Measurements from ENCODE around the gene LMF2.
A peak's percentile ranks its signal among the peaks of the same experiment; 100 is the strongest.

The LMF2 gene

GRCh38 chr22:50545522-50546325 is 38.2 kb upstream of the LMF2 start, which contains the start of gene KLHDC7B:
Gene KLHDC7B, plus strand, starts transcription at chr22:50545899. Its CDS starts 345 bp downstream, at chr22:50546244.
- no peak for TF ChIP-seq CTCF (IDR thresholded peaks at IDR 0.05; ENCODE audit: low read depth, low read length)
- no peak for TF ChIP-seq EZH2phosphoT487 (IDR thresholded peaks at IDR 0.05; ENCODE audit: low read depth)
- H3K4me3 ChIP-seq (ENCODE audit: low read length), result no peak within 1 kb of the TSS
- peak within 1 kb of the TSS; percentile 65 for H3K4me2 ChIP-seq (ENCODE audit: low read length)
- H3K27ac ChIP-seq (ENCODE audit: low read length), result no peak within 1 kb of the TSS
- H3K79me2 ChIP-seq (ENCODE audit: low read length), result no peaks in the 10 kb centered on the region
- H4K20me1 ChIP-seq (ENCODE audit: insufficient read depth, low read length), result no peaks in the 10 kb centered on the region
- no peaks in the 10 kb centered on the region for H3K27me3 ChIP-seq (ENCODE audit: low read depth, low read length)
- H3K9me3 ChIP-seq (ENCODE audit: insufficient read depth, low read length), result no peaks in the 10 kb centered on the region
- H3K36me3 ChIP-seq (replicated peaks; ENCODE audit: low read depth, low read length), result no peaks in the 10 kb centered on the region
- no peak within 1 kb of the TSS; the same call in 1 of the 2 replicates for H3K9ac ChIP-seq (ENCODE audit: low read length)
- no peak within 1 kb of the TSS for H2AFZ ChIP-seq (ENCODE audit: low read depth, low read length)
- H3K4me1 ChIP-seq (ENCODE audit: low read length), result peaks cover 42% of the 10 kb centered on the region

DNA sequence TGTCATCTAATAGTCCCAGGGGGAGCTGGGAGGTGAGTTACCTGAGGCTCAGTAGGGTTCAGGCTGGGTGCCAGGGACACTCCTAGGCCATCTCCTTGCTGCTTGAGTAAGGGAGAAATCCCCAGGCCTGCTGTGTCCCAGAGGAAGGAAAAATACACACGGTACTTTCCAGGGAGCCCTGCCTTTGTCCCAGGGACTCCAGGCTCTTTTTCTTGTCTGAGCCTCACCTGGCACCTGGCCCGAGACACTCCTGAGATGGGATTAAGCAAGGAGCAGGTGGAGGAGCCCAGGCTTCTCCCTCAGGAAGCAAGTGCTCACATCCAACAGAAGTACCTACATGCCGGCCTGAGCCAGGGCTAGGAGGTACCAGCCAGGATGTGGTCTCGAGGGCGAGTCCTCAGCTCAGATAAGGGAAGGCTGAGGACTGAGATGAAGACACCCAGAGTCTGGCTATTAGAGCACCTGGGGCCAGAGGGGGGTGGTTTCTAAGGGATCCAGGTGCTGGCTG is 37.3 kb upstream of the LMF2 start:
- no peak for TF ChIP-seq CTCF (IDR thresholded peaks at IDR 0.05; ENCODE audit: low read depth, low read length)
- no peak for TF ChIP-seq EZH2phosphoT487 (IDR thresholded peaks at IDR 0.05; ENCODE audit: low read depth)
- H3K27ac ChIP-seq (ENCODE audit: low read length), result peak overlapping the region; percentile 22; the same call in 1 of the 2 replicates
- no peaks in the 10 kb centered on the region for H4K20me1 ChIP-seq (ENCODE audit: insufficient read depth, low read length)
- no peak overlapping the region for H2AFZ ChIP-seq (ENCODE audit: low read depth, low read length)
- H3K4me2 ChIP-seq (ENCODE audit: low read length), result peak overlapping the region; percentile 65
- H3K9me3 ChIP-seq (ENCODE audit: insufficient read depth, low read length), result no peaks in the 10 kb centered on the region
- H3K36me3 ChIP-seq (replicated peaks; ENCODE audit: low read depth, low read length), result no peaks in the 10 kb centered on the region
- H3K4me3 ChIP-seq (ENCODE audit: low read length), result peak overlapping the region; percentile 57
- peak overlapping the region; percentile 50 for H3K9ac ChIP-seq (ENCODE audit: low read length)
- no peaks in the 10 kb centered on the region for H3K27me3 ChIP-seq (ENCODE audit: low read depth, low read length)
- H3K79me2 ChIP-seq (ENCODE audit: low read length), result no peaks in the 10 kb centered on the region
- peaks cover 52% of the 10 kb centered on the region for H3K4me1 ChIP-seq (ENCODE audit: low read length)

- Histone ChIP-seq H3K79me2 (ENCODE audit: low read length) (no peaks in the 10 kb centered on the region), H3K4me2 (ENCODE audit: low read length) (peak overlapping the region; percentile 65), H3K27me3 (ENCODE audit: low read depth, low read length) (no peaks in the 10 kb centered on the region), H3K4me3 (ENCODE audit: low read length) (peak overlapping the region; percentile 57), H3K36me3 (replicated peaks; ENCODE audit: low read depth, low read length) (no peaks in the 10 kb centered on the region), H3K9ac (ENCODE audit: low read length) (peak overlapping the region; percentile 50), H3K4me1 (ENCODE audit: low read length) (peaks cover 55% of the 10 kb centered on the region), H3K9me3 (ENCODE audit: insufficient read depth, low read length) (no peaks in the 10 kb centered on the region), H3K27ac (ENCODE audit: low read length) (peak overlapping the region; percentile 22; the same call in 1 of the 2 replicates), H4K20me1 (ENCODE audit: insufficient read depth, low read length) (no peaks in the 10 kb centered on the region), H2AFZ (ENCODE audit: low read depth, low read length) (peak overlapping the region; percentile 62; the same call in 1 of the 2 replicates)
- no peak for TF ChIP-seq EZH2phosphoT487 (IDR thresholded peaks at IDR 0.05; ENCODE audit: low read depth)
- TF ChIP-seq CTCF (IDR thresholded peaks at IDR 0.05; ENCODE audit: low read depth, low read length), result peak; percentile 55
Measured at GRCh38 chr22:50544078-50544745, 36.7 kb upstream of the LMF2 start.
